CD4-positive, CD25-positive, alpha-beta regulatory T cell (primary cell): ENCODE data around the gene ROBO1. TPM values are rescaled to one million over a fixed set of nuclear protein-coding genes. Genes with fewer than 3 reads are reported as not detected.

ENCODE experiments used
- ATAC-seq, 2 donors: fragments of 150-1000 bp; cut with Tn5 transposase; one replicate each; pipeline ENCODE4 v1.10.0; 2021; ENCODE audit warnings: low read depth in 2 of 2, moderate number of reproducible peaks in 2 of 2, moderate library complexity in 1 of 2
- DNase-seq, 3 donors: peaks; one replicate each; pipeline versions ENCODE4 v3.0.0 to v3.0.0-alpha.2; 2012 to 2022; ENCODE audit warnings: mixed read lengths in 1 of 3
- H3K27ac ChIP-seq: one replicate; pipeline ENCODE4 v1.7.0; 2013; ENCODE audit warnings: mild to moderate bottlenecking, low read length; ENCODE audit not compliant: insufficient read depth, poor library complexity, severe bottlenecking
- H3K27me3 ChIP-seq: one replicate; pipeline ENCODE4 v1.7.0; 2013; ENCODE audit warnings: low read length; ENCODE audit not compliant: control insufficient read depth, insufficient read depth
- H3K36me3 ChIP-seq: one replicate; pipeline ENCODE4 v1.7.0; 2013; ENCODE audit warnings: mild to moderate bottlenecking, low read length, moderate library complexity; ENCODE audit not compliant: control insufficient read depth, insufficient read depth
- H3K4me1 ChIP-seq: 2 replicates; pipeline ENCODE4 v1.7.0; 2013; ENCODE audit warnings: mild to moderate bottlenecking, low read length; ENCODE audit not compliant: insufficient read depth, control insufficient read depth, poor library complexity, severe bottlenecking
- H3K4me3 ChIP-seq: one replicate; pipeline ENCODE4 v1.7.0; 2013; ENCODE audit warnings: low read depth, mild to moderate bottlenecking, low read length, moderate library complexity
- H3K9me3 ChIP-seq, 2 experiments: 1 replicate in 1 of 2; 2 replicates in 1 of 2; pipeline ENCODE4 v1.7.0; 2013; ENCODE audit warnings: low read length in 2 of 2, mild to moderate bottlenecking in 1 of 2, moderate library complexity in 1 of 2; ENCODE audit not compliant: control insufficient read depth in 2 of 2
- H3K27ac Mint-ChIP-seq, 3 donors: one replicate each; pipeline ENCODE4 v1.8.0; 2020 to 2022; ENCODE audit warnings: mild to moderate bottlenecking in 3 of 3, mixed read lengths in 3 of 3, moderate library complexity in 2 of 3
- H3K27me3 Mint-ChIP-seq: one replicate; pipeline ENCODE4 v1.8.0; 2022; ENCODE audit warnings: mild to moderate bottlenecking, mixed read lengths
- H3K36me3 Mint-ChIP-seq: one replicate; pipeline ENCODE4 v1.8.0; 2020; ENCODE audit warnings: mixed read lengths
- H3K4me1 Mint-ChIP-seq, 4 donors: one replicate each; pipeline ENCODE4 v1.8.0; 2020 to 2022; ENCODE audit warnings: mixed read lengths in 4 of 4, mild to moderate bottlenecking in 1 of 4
- H3K4me3 Mint-ChIP-seq, 4 donors: one replicate each; pipeline ENCODE4 v1.8.0; 2020 to 2022; ENCODE audit warnings: mild to moderate bottlenecking in 4 of 4, mixed read lengths in 4 of 4, moderate library complexity in 3 of 4
- H3K9me3 Mint-ChIP-seq, 7 donors: one replicate each; pipeline ENCODE4 v1.8.0; 2020 to 2022; ENCODE audit warnings: mixed read lengths in 7 of 7, mild to moderate bottlenecking in 3 of 7, moderate library complexity in 2 of 7
- polyA plus RNA-seq, 4 donors: library from polyadenylated mRNA; unstranded; fragments of 300-500 nt; fragmentation: Illumina TruSeq; gene quantifications; one replicate each; pipeline ENCODE4 v1.2.3, GENCODE V29; 2021
- total RNA-seq: library from RNA; stranded (reverse); gene quantifications from one replicate; pipeline ENCODE4 v1.2.3, GENCODE V29; 2022

ROBO1 gene
- total and polyA plus RNA-seq, 5 donors from 2014 or later: not detected

GRCh38 chr3:79418855-79419621 is 348.8 kb downstream of the ROBO1 start:
- no peak for ATAC-seq
- H3K36me3 ChIP-seq: no peaks in the 10 kb centered on the region
- H3K27ac ChIP-seq: no peak overlapping the region

DNA sequence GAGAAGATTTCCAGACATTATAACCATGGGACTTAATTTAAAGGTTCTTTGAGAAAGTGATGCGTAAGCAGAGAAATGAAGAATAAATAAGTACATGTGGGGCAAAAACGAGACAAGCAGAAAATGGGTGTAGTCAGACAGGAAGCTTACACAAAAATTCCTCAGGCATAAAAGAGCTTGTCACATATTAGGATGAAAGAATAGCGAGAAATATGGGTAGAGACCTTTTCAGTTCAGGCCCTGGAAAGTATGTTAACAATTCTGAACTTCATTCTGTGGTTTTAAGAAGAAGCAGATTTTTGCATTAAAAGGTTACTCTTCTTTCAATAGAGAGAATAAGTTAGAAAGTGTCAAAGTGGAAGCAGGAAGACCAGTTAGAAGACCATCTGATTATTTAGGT is 352.4 kb downstream of the ROBO1 start:
- Histone ChIP-seq H3K27me3 (no peaks in the 10 kb centered on the region), H3K4me1 (no peaks in the 10 kb centered on the region), H3K4me3 (no peak overlapping the region), H3K9me3 (peaks cover 3 to 13% of the 10 kb centered on the region in 2 experiments), H3K36me3 (no peaks in the 10 kb centered on the region), H3K27ac (no peak overlapping the region)
- Mint-ChIP-seq H3K27ac (no peak overlapping the region), H3K36me3 (no peaks in the 10 kb centered on the region), H3K4me3 (no peak overlapping the region), H3K9me3 (peaks cover 4 to 42% (median 10%) of the 10 kb centered on the region in 7 donors), H3K4me1 (no peaks in the 10 kb centered on the region), H3K27me3 (no peaks in the 10 kb centered on the region)
- ATAC-seq: no peak
- no peak for DNase-seq

More at GRCh38 chr3:79418855-79419621, 348.8 kb downstream of the ROBO1 start:
- Mint-ChIP-seq H3K4me1 (no peaks in the 10 kb centered on the region), H3K36me3 (no peaks in the 10 kb centered on the region), H3K9me3 (peaks cover 7 to 46% (median 8%) of the 10 kb centered on the region in 7 donors), H3K4me3 (no peak overlapping the region), H3K27me3 (no peaks in the 10 kb centered on the region), H3K27ac (no peak overlapping the region)
- Histone ChIP-seq H3K27me3 (no peaks in the 10 kb centered on the region), H3K4me3 (no peak overlapping the region), H3K4me1 (no peaks in the 10 kb centered on the region), H3K9me3 (peaks cover 0 to 13% of the 10 kb centered on the region in 2 experiments)
- no peak for DNase-seq

DNA sequence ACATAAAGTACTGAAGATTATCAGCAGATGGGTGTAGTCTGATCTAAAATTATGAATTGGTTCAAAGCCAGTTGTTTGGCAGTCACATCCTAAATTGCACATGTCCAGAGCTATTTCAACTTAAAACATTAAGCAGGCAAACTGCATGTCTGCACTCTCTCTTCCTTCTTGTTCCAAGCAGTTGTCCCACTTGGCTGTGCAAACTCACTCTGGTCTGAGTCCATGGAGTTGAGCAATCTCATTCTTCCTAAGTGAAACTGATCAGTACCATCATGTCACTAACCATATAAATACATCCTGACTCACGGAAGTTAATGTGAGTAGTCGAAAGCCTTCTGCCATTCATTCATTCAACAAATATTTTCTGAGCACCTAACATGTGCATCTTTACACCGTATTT is 353.0 kb downstream of the ROBO1 start:
- Histone ChIP-seq H3K27me3 (no peaks in the 10 kb centered on the region), H3K4me1 (no peaks in the 10 kb centered on the region), H3K4me3 (no peak overlapping the region), H3K9me3 (peaks cover 3 to 13% of the 10 kb centered on the region in 2 experiments), H3K36me3 (no peaks in the 10 kb centered on the region), H3K27ac (no peak overlapping the region)
- H3K36me3 Mint-ChIP-seq: no peaks in the 10 kb centered on the region
- no peaks in the 10 kb centered on the region for H3K27me3 Mint-ChIP-seq
- no peak for ATAC-seq
- H3K4me3 Mint-ChIP-seq: no peak overlapping the region
- H3K27ac Mint-ChIP-seq: no peak overlapping the region
- H3K9me3 Mint-ChIP-seq: peaks cover 4 to 40% (median 10%) of the 10 kb centered on the region in 7 donors
- no peaks in the 10 kb centered on the region for H3K4me1 Mint-ChIP-seq
- DNase-seq: no peak

DNA sequence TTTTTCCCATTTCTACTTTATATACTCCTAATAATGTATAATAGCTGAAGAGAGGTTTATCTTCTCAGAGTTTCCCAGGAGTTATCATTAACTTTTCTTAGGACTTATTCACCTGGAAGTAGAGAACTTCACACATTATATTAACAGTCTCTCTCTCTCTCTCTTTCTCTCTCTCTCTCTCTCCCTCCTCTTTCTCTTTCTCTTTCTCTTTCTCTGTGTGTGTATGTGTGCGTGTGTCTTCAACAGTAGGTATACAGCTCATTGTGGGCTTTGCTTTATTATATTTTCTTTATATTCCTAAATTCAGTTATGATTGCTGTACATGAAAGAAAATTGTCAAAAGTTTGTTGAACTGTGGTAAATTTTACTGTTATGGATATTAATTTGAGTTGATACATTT is 353.8 kb downstream of the ROBO1 start:
- H3K4me3 ChIP-seq: no peak overlapping the region
- Mint-ChIP-seq H3K27me3 (no peaks in the 10 kb centered on the region), H3K9me3 (peaks cover 4 to 34% (median 11%) of the 10 kb centered on the region in 7 donors), H3K36me3 (no peaks in the 10 kb centered on the region), H3K4me1 (no peaks in the 10 kb centered on the region), H3K27ac (no peak overlapping the region), H3K4me3 (no peak overlapping the region)
- no peaks in the 10 kb centered on the region for H3K4me1 ChIP-seq
- peaks cover 3 to 13% of the 10 kb centered on the region in 2 experiments for H3K9me3 ChIP-seq
- no peak overlapping the region for H3K27ac ChIP-seq
- H3K36me3 ChIP-seq: no peaks in the 10 kb centered on the region
- H3K27me3 ChIP-seq: no peaks in the 10 kb centered on the region
- DNase-seq (no peak), ATAC-seq (no peak)

- H3K9me3 Mint-ChIP-seq: peaks cover 4 to 22% (median 10%) of the 10 kb centered on the region in 7 donors
- no peak for ATAC-seq
Measured at GRCh38 chr3:79412537-79412936, 355.3 kb downstream of the ROBO1 start.

GRCh38 chr3:79410617-79411016 is 357.2 kb downstream of the ROBO1 start:
- Mint-ChIP-seq H3K4me1 (no peaks in the 10 kb centered on the region), H3K4me3 (no peak overlapping the region), H3K27me3 (no peaks in the 10 kb centered on the region)

More at GRCh38 chr3:79412537-79412936, 355.3 kb downstream of the ROBO1 start:
- H3K36me3 ChIP-seq: no peaks in the 10 kb centered on the region
- no peaks in the 10 kb centered on the region for H3K4me1 ChIP-seq
- H3K4me1 Mint-ChIP-seq: no peaks in the 10 kb centered on the region
- H3K27ac ChIP-seq: no peak overlapping the region
- no peak overlapping the region for H3K4me3 ChIP-seq
- H3K9me3 ChIP-seq: peaks cover 3 to 10% of the 10 kb centered on the region in 2 experiments
- H3K27me3 Mint-ChIP-seq: no peaks in the 10 kb centered on the region
- H3K27me3 ChIP-seq: no peaks in the 10 kb centered on the region
- no peaks in the 10 kb centered on the region for H3K36me3 Mint-ChIP-seq
- DNase-seq: no peak
- H3K4me3 Mint-ChIP-seq: no peak overlapping the region
- H3K27ac Mint-ChIP-seq: no peak overlapping the region

DNA sequence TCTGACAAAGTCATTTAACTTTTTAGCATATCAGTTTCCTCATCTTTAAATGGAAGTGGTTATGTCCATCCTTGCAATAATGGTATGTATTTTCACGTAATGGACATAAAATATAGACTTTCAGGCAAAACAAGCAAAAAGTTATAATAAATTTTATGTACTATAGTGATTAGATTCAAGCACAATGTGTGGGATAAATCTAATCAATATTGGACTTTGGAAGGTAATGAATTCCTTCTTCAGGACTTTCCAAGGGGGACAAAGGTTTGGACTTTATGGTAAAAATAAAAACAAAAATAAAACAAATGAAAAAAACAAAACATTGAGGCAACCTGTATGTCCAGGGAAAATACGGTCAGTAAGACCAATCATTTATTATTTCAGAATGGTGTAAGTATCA is 357.7 kb downstream of the ROBO1 start:
- Mint-ChIP-seq H3K9me3 (peaks cover 3 to 22% (median 6%) of the 10 kb centered on the region in 7 donors), H3K4me1 (no peaks in the 10 kb centered on the region), H3K36me3 (no peaks in the 10 kb centered on the region), H3K27ac (no peak overlapping the region), H3K4me3 (no peak overlapping the region), H3K27me3 (no peaks in the 10 kb centered on the region)
- Histone ChIP-seq H3K36me3 (no peaks in the 10 kb centered on the region), H3K4me1 (no peaks in the 10 kb centered on the region), H3K4me3 (no peak overlapping the region), H3K27ac (no peak overlapping the region), H3K27me3 (no peaks in the 10 kb centered on the region), H3K9me3 (peaks cover 3% of the 10 kb centered on the region in 2 experiments)
- DNase-seq (no peak), ATAC-seq (no peak)

More at GRCh38 chr3:79410617-79411016, 357.2 kb downstream of the ROBO1 start:
- H3K36me3 ChIP-seq: no peaks in the 10 kb centered on the region
- no peaks in the 10 kb centered on the region for H3K36me3 Mint-ChIP-seq
- no peak for ATAC-seq
- no peaks in the 10 kb centered on the region for H3K4me1 ChIP-seq
- peaks cover 3 to 7% of the 10 kb centered on the region in 2 experiments for H3K9me3 ChIP-seq
- H3K9me3 Mint-ChIP-seq: peaks cover 6 to 22% (median 8%) of the 10 kb centered on the region in 7 donors
- no peaks in the 10 kb centered on the region for H3K27me3 ChIP-seq
- H3K4me3 ChIP-seq: no peak overlapping the region
- H3K27ac ChIP-seq: no peak overlapping the region
- no peak for DNase-seq
- no peak overlapping the region for H3K27ac Mint-ChIP-seq

GRCh38 chr3:79406175-79406574 is 361.6 kb downstream of the ROBO1 start:
- Mint-ChIP-seq H3K27me3 (no peaks in the 10 kb centered on the region), H3K4me1 (no peaks in the 10 kb centered on the region), H3K36me3 (no peaks in the 10 kb centered on the region), H3K9me3 (peaks cover 2 to 13% (median 3%) of the 10 kb centered on the region in 7 donors), H3K27ac (no peak overlapping the region), H3K4me3 (no peak overlapping the region)
- ATAC-seq: no peak
- DNase-seq: no peak
- Histone ChIP-seq H3K27me3 (no peaks in the 10 kb centered on the region), H3K4me3 (no peak overlapping the region), H3K9me3 (no peaks in the 10 kb centered on the region), H3K27ac (no peak overlapping the region), H3K36me3 (no peaks in the 10 kb centered on the region), H3K4me1 (no peaks in the 10 kb centered on the region)
